K562 (cell line): ENCODE measurements around the gene RPS23. TPM values are rescaled to one million over a fixed set of nuclear protein-coding genes. Genes with fewer than 3 reads are reported as not detected.

Source experiments
- ATF3 ChIP-seq, 2 experiments: fragments of 450-650 bp in 1 of 2; sonication (generic) in 1 of 2; formaldehyde crosslinking in 1 of 2; IDR thresholded peaks in 1 of 2; conservative IDR thresholded peaks in 1 of 2; 2 replicates each; pipeline versions ENCODE4 v1.6.1 to v1.8.1; 2016 to 2023; ENCODE audit warnings: mild to moderate bottlenecking in 2 of 2, moderate library complexity in 2 of 2, inconsistent platforms in 1 of 2, missing genetic modification reagents in 1 of 2
- ATF7 ChIP-seq: fragments of 450-650 bp; IDR thresholded peaks from 2 replicates; pipeline ENCODE4 v1.7.1; 2014; ENCODE audit warnings: mild to moderate bottlenecking, moderate library complexity
- CHD2 ChIP-seq: IDR thresholded peaks from 2 replicates; pipeline ENCODE4 v1.6.1; 2011; ENCODE audit warnings: low read depth, low read length
- CLOCK ChIP-seq: fragments of 250-450 bp; sonication (Bioruptor Pico); IDR thresholded peaks from 2 replicates; pipeline ENCODE4 v1.4.0; 2020; ENCODE audit warnings: mild to moderate bottlenecking, moderate library complexity, borderline replicate concordance
- DACH1 ChIP-seq: fragments of 450-650 bp; IDR thresholded peaks from 2 replicates; pipeline ENCODE4 v1.6.1; 2018; ENCODE audit not compliant: partially characterized antibody
- GTF2F1 ChIP-seq: IDR thresholded peaks from 2 replicates; pipeline ENCODE4 v1.6.1; 2011; ENCODE audit warnings: low read depth, low read length, improper control_type of control experiment
- HDAC1 ChIP-seq, 2 experiments: fragments of 450-650 bp; IDR thresholded peaks; 2 replicates each; pipeline ENCODE4 v1.6.1; 2016 to 2017; ENCODE audit warnings: inconsistent platforms in 1 of 2, mild to moderate bottlenecking in 1 of 2, moderate library complexity in 1 of 2
- KDM4B ChIP-seq, 2 experiments: fragments of 450-650 bp in 1 of 2; sonication (generic) in 1 of 2; IDR thresholded peaks; 2 replicates each; pipeline ENCODE4 v1.6.1; 2016 to 2017; ENCODE audit warnings: borderline replicate concordance in 2 of 2, antibody characterized with exemption in 1 of 2, low read depth in 1 of 2, mild to moderate bottlenecking in 1 of 2
- KLF16 ChIP-seq: IDR thresholded peaks from 2 replicates; pipeline ENCODE4 v1.6.1; 2016; ENCODE audit warnings: antibody characterized with exemption
- MEIS2 ChIP-seq: fragments of 450-650 bp; IDR thresholded peaks from 2 replicates; pipeline ENCODE4 v1.6.1; 2014; ENCODE audit warnings: mild to moderate bottlenecking; ENCODE audit not compliant: partially characterized antibody
- MTA1 ChIP-seq: fragments of 450-650 bp; IDR thresholded peaks from 2 replicates; pipeline ENCODE4 v1.6.1; 2017; ENCODE audit warnings: borderline replicate concordance
- NBN ChIP-seq: fragments of 450-650 bp; IDR thresholded peaks from 2 replicates; pipeline ENCODE4 v1.6.1; 2016; ENCODE audit warnings: low read depth, mild to moderate bottlenecking
- NCOA2 ChIP-seq, 2 experiments: fragments of 450-650 bp; IDR thresholded peaks; 2 replicates each; pipeline ENCODE4 v1.6.1; 2018; ENCODE audit warnings: mild to moderate bottlenecking in 2 of 2, moderate library complexity in 1 of 2; ENCODE audit not compliant: partially characterized antibody in 2 of 2
- POLR2B ChIP-seq: fragments of 450-650 bp; IDR thresholded peaks from 2 replicates; pipeline ENCODE4 v1.6.1; 2018; ENCODE audit warnings: low read depth; ENCODE audit not compliant: partially characterized antibody
- RFX1 ChIP-seq: fragments of 450-650 bp; IDR thresholded peaks from 2 replicates; pipeline ENCODE4 v1.6.1; 2016; ENCODE audit warnings: mild to moderate bottlenecking, moderate library complexity
- SP1 ChIP-seq: sonication (generic); formaldehyde crosslinking; IDR thresholded peaks from 2 replicates; pipeline ENCODE4 v1.8.1; 2022; ENCODE audit warnings: mild to moderate bottlenecking, missing genetic modification reagents
- TAF7 ChIP-seq: fragments of 450-650 bp; IDR thresholded peaks from 2 replicates; pipeline ENCODE4 v1.6.1; 2016; ENCODE audit warnings: missing genetic modification characterization, missing compliant biosample characterization
- TOE1 ChIP-seq, 2 experiments: fragments of 450-650 bp in 1 of 2; sonication (generic) in 1 of 2; formaldehyde crosslinking in 1 of 2; IDR thresholded peaks; 2 replicates each; pipeline versions ENCODE4 v1.7.1 to v1.8.0; 2016 to 2022; ENCODE audit warnings: borderline replicate concordance in 2 of 2, mild to moderate bottlenecking in 2 of 2, antibody characterized with exemption in 1 of 2, inconsistent platforms in 1 of 2, low read depth in 1 of 2, missing genetic modification reagents in 1 of 2, moderate library complexity in 1 of 2
- U2AF1 ChIP-seq: fragments of 200-400 bp; formaldehyde crosslinking; optimal IDR thresholded peaks from 2 replicates; pipeline ENCODE3; 2017; ENCODE audit warnings: mild to moderate bottlenecking, low read depth, low read length, moderate library complexity
- ZBED1 ChIP-seq: IDR thresholded peaks from 2 replicates; pipeline ENCODE4 v1.6.1; 2014
- ZBTB1 ChIP-seq: sonication (generic); formaldehyde crosslinking; IDR thresholded peaks from 2 replicates; pipeline ENCODE4 v1.8.1; 2023; ENCODE audit warnings: missing genetic modification reagents, low read depth, mild to moderate bottlenecking, borderline replicate concordance
- ZNF561 ChIP-seq: fragments of 450-650 bp; formaldehyde crosslinking; conservative IDR thresholded peaks from 2 replicates; pipeline ENCODE4 v1.4.0; 2020; ENCODE audit warnings: mild to moderate bottlenecking, moderate library complexity
- ZNF695 ChIP-seq: fragments of 450-650 bp; formaldehyde crosslinking; IDR thresholded peaks from 2 replicates; pipeline ENCODE4 v1.4.0; 2020; ENCODE audit warnings: mild to moderate bottlenecking, moderate library complexity
- ZNF780A ChIP-seq: fragments of 250-450 bp; sonication (Bioruptor Pico); IDR thresholded peaks from 2 replicates; pipeline ENCODE4 v1.5.0; 2021; ENCODE audit warnings: mild to moderate bottlenecking
- polyA plus RNA-seq, 8 experiments: library from polyadenylated mRNA; depleted of rRNA in 4 of 8; stranded (reverse) in 5 of 8; unstranded in 3 of 8; fragments of >200 nt; fragmentation: Nextera tagmentation in 2 of 8; fragmentation: Illumina TruSeq in 1 of 8; extraction: Ambion mirVana in 2 of 8; extraction: Trizol in 1 of 8; gene quantifications; 2 replicates each; pipeline versions ENCODE4 v1.2.1 to v1.2.3, GENCODE V29; 2011 to 2014; ENCODE audit warnings: inconsistent platforms in 1 of 8, missing spikeins in 1 of 8
- total RNA-seq, 7 experiments: library from RNA; depleted of rRNA in 6 of 7; stranded (reverse); fragments of >200 nt in 6 of 7; fragmentation: Illumina TruSeq in 2 of 7; extraction: Trizol in 2 of 7; gene quantifications; 2 replicates each; pipeline versions ENCODE4 v1.2.1 to v1.2.3, GENCODE V29; 2011 to 2021; ENCODE audit warnings: low replicate concordance in 1 of 7

RPS23 gene
- total and polyA plus RNA-seq, 9 of the 15 experiments (the other 6 are each of a cell fraction or from before 2014, with no cell fraction given) = 3,252 to 10,689 (median 6,302) TPM

- no peak for TF ChIP-seq KDM4B (IDR thresholded peaks at IDR 0.05; ENCODE audit: borderline replicate concordance in 2 of 2, low read depth in 1 of 2)
- TF ChIP-seq GTF2F1 = peak; percentile 74
- no peak for TF ChIP-seq RFX1
- 0 out of 2 replicates have a peak, but pooled peaks have one; percentile 61 for TF ChIP-seq ZBTB1
- peak; percentile 38; the same call in 1 of the 2 replicates for TF ChIP-seq ZBED1
- peak; percentile 81; the same call in 1 of the 2 replicates for TF ChIP-seq ZNF695 (CRISPR knock-in tag)
- TF ChIP-seq ATF3 (IDR thresholded peaks at IDR 0.05) = no peak
- TF ChIP-seq ATF3 (CRISPR knock-in tag; conservative IDR thresholded peaks at IDR 0.05) = no peak
- no peak for TF ChIP-seq ZNF780A (CRISPR knock-in tag)
- TF ChIP-seq TOE1 (IDR thresholded peaks at IDR 0.05; ENCODE audit: borderline replicate concordance) = peak; percentile 11; the same call in 1 of the 2 replicates
- TF ChIP-seq TOE1 (CRISPR knock-in tag; IDR thresholded peaks at IDR 0.05; ENCODE audit: borderline replicate concordance, low read depth) = no peak
- TF ChIP-seq MEIS2 = no peak
- peak; percentile 86 for TF ChIP-seq POLR2B
- peak; percentile 88 for TF ChIP-seq TAF7 (tag)
- peak; percentile 73 for TF ChIP-seq U2AF1
- peak in 1 of 2 experiments; percentile 97 for TF ChIP-seq NCOA2 (IDR thresholded peaks at IDR 0.05; ENCODE audit: partially characterized antibody in 2 of 2)
- TF ChIP-seq SP1 (CRISPR knock-in tag) = peak; percentile 89
- peak; percentile 17; the same call in 1 of the 2 replicates for TF ChIP-seq CHD2
- peak; percentile 71; the same call in 1 of the 2 replicates for TF ChIP-seq MTA1
- peak; percentile 69 for TF ChIP-seq ZNF561 (CRISPR knock-in tag)
- TF ChIP-seq NBN = 0 out of 2 replicates have a peak, but pooled peaks have one; percentile 9
- TF ChIP-seq HDAC1 (IDR thresholded peaks at IDR 0.05) = peak in 1 of 2 experiments; percentile 95; a peak in 2 of 4 replicates
- peak; percentile 62; the same call in 1 of the 2 replicates for TF ChIP-seq ATF7
- peak; percentile 82 for TF ChIP-seq DACH1
- no peak for TF ChIP-seq KLF16
- TF ChIP-seq CLOCK (CRISPR knock-in tag) = no peak
Measured at GRCh38 chr5:82277987-82278710, at the start of gene RPS23 (continued).
